Activated T-helper 1 cell treated with anti-CD3 and anti-CD28 coated beads, Interleukin-2, amount 50 U/mL, for 16 hours (primary cell): ENCODE measurements around the gene ERAP2.

Experiments used
- DNase-seq, 2 donors: peaks; one replicate each; pipeline ENCODE4 v3.0.0-alpha.2; 2020; ENCODE audit warnings: low read depth in 1 of 2, low spot score in 1 of 2

The ERAP2 gene

DNA sequence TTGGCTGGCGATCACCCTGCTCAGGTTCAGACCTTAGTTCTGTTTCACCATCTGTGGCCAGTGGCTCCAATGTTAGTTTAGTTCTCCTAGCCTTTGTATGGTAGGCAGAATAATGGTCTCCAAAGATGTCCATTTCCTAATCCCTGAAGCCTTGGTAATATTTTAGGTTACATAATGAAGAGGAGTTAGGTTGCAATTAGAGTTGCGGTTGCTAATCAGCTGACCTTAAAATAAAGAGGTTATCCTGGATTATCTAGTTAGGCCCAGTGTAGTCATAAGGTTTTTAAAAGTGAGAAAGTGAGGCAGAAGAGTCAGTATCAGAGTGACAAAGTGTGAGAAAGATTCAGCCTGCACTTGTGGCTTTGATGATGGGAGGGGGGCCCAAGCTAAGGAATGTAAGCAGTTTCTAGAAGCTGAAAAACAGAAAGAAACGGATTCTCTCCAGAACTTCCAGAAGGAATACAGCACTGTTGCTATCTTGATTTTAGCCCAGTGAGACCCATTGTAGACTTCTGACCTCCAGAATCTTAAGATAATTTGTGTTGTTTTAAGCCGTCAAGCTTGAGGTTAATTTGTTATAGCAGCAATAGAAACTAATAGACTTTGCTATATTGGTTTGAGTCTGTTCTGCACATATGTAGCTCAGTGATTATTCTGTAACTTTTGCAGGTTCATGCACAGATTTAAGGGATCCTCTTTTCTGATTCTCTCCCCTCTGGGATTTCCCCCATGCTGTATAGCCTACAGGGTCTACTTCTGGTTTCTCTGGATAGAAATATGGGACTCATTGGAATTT is 81.2 kb downstream of the ERAP2 start:
- no peak for DNase-seq

DNA sequence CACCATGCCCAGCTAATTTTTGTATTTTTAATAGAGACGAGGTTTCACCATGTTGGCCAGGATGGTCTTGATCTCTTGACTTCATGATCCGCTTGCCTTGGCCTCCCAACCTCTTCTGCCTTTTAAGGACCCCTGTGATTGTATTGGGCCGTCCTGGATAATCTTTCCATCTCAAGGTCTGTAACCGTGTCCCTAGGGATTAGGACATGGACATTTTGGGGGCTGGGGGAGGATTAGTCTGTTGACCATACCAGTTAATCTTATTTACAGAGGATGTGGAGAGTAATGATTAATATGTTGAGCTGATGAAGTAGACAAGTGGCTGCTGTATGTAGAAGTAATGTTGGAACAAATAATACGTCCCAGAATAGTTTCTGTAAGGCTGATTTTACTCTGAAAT is 82.7 kb downstream of the ERAP2 start:
- DNase-seq, result no peak

DNA sequence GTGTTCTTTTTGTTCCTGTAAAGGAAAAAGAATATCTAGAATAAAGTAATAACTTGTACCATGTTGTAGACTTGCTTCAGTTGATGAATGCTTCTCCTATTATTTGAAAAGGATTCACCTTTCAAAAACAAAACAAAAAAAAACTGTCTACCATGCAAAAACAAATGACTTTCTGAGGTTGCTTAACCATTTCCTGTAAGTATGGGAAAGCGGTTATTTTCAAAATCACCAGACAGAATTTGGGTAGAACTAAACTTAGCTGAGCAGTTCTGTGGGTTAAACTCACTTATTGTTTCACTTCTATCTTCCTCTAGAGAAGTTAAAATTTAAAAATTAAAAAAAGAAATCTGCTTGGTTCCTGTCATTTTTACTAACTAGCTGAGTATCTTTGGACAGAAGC is 84.8 kb downstream of the ERAP2 start:
- no peak for DNase-seq

DNA sequence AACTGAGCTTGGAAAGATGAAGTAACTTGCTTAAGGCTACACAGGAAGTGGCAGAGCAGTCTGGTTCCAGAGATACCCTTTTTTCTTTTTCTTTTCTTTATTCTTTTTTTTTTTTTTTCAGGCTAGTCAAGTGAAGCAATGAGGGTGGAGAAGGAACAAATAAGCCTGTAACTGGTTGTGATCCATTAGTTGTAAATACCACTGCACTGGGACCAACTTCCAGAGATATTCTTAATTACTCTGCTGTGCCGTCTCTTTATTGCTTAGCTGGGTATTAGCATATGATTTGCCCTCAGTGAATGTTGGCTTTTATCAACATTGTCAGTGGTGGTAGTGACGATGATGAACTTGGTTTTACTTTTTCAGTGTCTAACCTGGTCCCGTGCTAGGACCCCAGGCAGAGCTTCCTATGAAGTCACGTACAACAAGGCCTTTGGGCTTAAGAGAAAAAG is 86.3 kb downstream of the ERAP2 start:
- DNase-seq, result no peak

DNA sequence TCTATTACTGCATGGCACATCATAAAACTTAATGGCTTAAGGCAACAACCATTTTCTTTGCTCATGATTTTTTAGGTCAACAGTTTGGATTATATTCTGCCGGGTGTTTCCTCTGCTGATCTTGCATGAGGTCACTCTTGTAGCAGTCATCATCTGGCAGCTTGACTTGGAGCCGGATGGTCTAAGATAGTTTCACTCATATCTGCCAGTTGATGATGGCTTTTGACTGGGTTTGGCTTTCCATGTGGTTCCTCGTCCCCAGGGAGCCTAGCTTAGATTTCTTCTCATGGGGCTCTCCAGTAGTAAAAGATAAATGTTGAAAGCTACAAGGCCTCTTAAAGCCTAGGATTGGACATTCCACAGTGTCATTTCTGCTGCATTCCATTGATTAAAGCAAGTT is 87.0 kb downstream of the ERAP2 start:
- DNase-seq, result no peak

DNA sequence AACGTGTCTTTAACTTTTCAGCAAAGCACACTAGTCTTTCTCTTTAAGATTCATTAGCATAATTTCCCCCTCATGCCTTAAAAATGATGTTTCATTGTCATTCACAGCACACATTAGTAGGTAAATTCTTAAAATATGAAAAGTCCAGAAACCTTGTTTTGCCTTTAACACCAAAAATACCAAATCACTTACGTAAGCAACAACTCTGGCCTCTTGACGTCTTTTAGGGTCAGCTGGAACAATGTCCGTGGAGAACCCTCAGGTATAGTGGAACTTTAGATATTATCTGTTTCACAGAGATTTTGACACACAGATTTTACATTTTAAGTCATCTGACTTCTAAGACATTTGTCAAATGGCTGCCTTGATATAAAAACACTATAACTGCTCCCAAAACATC is 90.5 kb downstream of the ERAP2 start:
- DNase-seq, result no peak

DNA sequence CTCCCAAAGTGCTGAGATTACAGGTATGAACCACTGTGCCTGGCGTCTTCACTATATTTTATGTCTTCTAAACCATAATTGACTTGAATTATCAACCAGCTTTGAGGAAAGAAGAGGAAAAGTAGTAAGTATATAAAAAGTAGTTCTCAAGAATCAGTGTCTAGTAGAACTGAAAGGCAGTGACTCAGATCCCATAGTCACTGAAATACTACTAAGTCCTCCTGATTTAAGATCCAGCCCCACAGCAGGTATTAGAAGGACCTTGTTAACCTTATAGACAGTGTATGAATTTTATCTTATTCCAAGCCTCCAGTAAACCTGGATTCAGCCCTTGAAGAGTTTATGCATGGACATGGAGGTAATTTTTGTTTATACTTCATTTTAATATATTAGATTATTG is 91.1 kb downstream of the ERAP2 start:
- no peak for DNase-seq

DNA sequence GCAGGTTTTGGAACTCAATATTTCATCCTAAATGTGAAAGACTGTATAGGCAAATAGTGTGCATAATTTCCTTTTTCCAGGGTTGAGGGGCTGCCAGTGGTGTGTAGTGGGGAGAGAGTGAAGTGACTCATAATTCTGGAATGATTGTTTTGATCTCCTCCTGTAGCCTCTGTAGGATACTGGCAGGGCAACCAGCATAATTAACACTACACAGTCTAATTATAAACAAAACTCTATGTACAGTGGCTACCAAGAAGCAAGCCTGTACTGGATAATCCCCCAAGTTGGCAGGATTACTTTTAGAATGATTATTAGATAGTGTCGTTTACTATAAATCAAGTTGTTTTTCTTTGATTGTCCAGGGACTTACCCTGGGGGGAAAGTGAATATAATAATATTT is 91.8 kb downstream of the ERAP2 start:
- DNase-seq, result no peak

DNA sequence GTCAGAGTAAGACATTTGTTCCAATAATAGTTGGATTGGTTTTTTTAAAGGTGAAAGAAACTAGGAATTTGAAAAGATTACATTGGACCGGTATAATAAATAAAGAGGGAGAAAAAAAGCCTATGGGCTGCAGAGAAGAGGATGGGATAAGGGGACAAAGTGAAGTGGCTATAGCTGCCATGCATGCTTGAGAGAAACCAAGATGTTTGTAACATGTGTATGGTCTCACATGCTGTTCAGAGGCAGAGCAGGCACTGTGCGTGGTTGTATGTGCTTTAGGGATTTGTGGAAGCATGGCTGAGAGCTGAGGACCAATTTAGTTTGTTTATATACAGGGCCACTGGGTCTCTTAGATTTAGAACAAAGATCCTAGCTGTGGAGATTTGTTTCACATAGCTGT is 92.3 kb downstream of the ERAP2 start:
- no peak for DNase-seq
